Common myeloid progenitor, CD34-positive (primary cell): Measurements from ENCODE around the gene NDUFV1.
"Not testable (repeated sequence)": the region's sequence is repeated elsewhere in the genome, so short reads cannot be mapped to it uniquely, and the experiment has no call there.

Experiments used
- CTCF ChIA-PET: fragments of 350-600 bp; sonication (Branson Sonifier 250); formaldehyde crosslinking; loops from one replicate; lab custom pipeline; 2021; ENCODE audit warnings: antibody characterized with exemption; lab: Charles Lee
- POLR2A ChIA-PET: fragments of 350-600 bp; sonication (Branson Sonifier 250); formaldehyde crosslinking; loops from one replicate; lab custom pipeline; 2021; ENCODE audit warnings: antibody characterized with exemption; lab: Charles Lee
- DNase-seq, 3 donors: peaks; one replicate each; pipeline versions ENCODE4 v3.0.0 to v3.0.0-alpha.2; 2013
- H3K27ac ChIP-seq, 2 experiments: 1 replicate in 1 of 2; 2 replicates in 1 of 2; pipeline ENCODE4 v1.7.0; 2013; ENCODE audit warnings: inconsistent platforms in 2 of 2, low read length in 2 of 2, mild to moderate bottlenecking in 2 of 2, low read depth in 1 of 2, moderate library complexity in 1 of 2; ENCODE audit not compliant: severe bottlenecking in 2 of 2, insufficient read depth in 1 of 2, poor library complexity in 1 of 2
- H3K27me3 ChIP-seq, 5 experiments: replicated peaks in 2 of 5; 1 replicate in 3 of 5; 2 replicates in 2 of 5; pipeline versions ENCODE4 v1.6.1 to v1.7.0; 2013; ENCODE audit warnings: low read length in 4 of 5, mild to moderate bottlenecking in 2 of 5, moderate library complexity in 2 of 5, inconsistent platforms in 1 of 5; ENCODE audit not compliant: insufficient read depth in 5 of 5, control insufficient read depth in 4 of 5
- H3K36me3 ChIP-seq, 4 experiments: 1 replicate in 2 of 4; 2 replicates in 2 of 4; pipeline versions ENCODE4 v1.6.1 to v1.7.0; 2013; ENCODE audit warnings: low read length in 3 of 4, control low read depth in 1 of 4, mild to moderate bottlenecking in 1 of 4; ENCODE audit not compliant: control insufficient read depth in 4 of 4, insufficient read depth in 4 of 4
- H3K4me1 ChIP-seq, 4 experiments: 1 replicate in 3 of 4; 2 replicates in 1 of 4; pipeline versions ENCODE4 v1.6.1 to v1.7.1; 2013; ENCODE audit warnings: low read length in 3 of 4, mild to moderate bottlenecking in 3 of 4, control low read depth in 1 of 4, inconsistent platforms in 1 of 4, moderate library complexity in 1 of 4; ENCODE audit not compliant: control insufficient read depth in 4 of 4, insufficient read depth in 4 of 4; ENCODE audit errors: control extremely low read depth in 1 of 4
- H3K4me3 ChIP-seq, 7 experiments: 1 replicate in 4 of 7; 2 replicates in 3 of 7; pipeline versions ENCODE4 v1.5.1 to v1.7.0; 2013; ENCODE audit warnings: mild to moderate bottlenecking in 7 of 7, low read length in 6 of 7, moderate library complexity in 6 of 7, inconsistent platforms in 2 of 7, low read depth in 2 of 7, control low read depth in 1 of 7; ENCODE audit not compliant: insufficient read depth in 4 of 7, control insufficient read depth in 1 of 7; ENCODE audit errors: extremely low read depth in 1 of 7
- H3K9me3 ChIP-seq, 5 experiments: 1 replicate in 4 of 5; 2 replicates in 1 of 5; pipeline versions ENCODE4 v1.6.1 to v1.7.1; 2013; ENCODE audit warnings: low read length in 4 of 5, mild to moderate bottlenecking in 2 of 5, inconsistent platforms in 1 of 5, low read depth in 1 of 5, moderate library complexity in 1 of 5; ENCODE audit not compliant: control insufficient read depth in 4 of 5, insufficient read depth in 2 of 5; ENCODE audit errors: control extremely low read depth in 1 of 5
- WGBS: methylation state at CpG from one replicate; pipeline ENCODE4 v1.1.5; 2013; ENCODE audit not compliant: insufficient coverage; 5-methylcytosine and 5-hydroxymethylcytosine counted together

Gene NDUFV1

GRCh38 chr11:67601098-67601497 is 5.6 kb upstream of the NDUFV1 start:
- H3K27me3 ChIP-seq, result no peaks in the 10 kb centered on the region
- POLR2A ChIA-PET, result interaction anchor here (1.6 kb wide), 1 partner anchor 18 kb away, joined by 6 read pairs; the partner anchor contains the start of gene GSTP1
- peak overlapping the region in 2 of 7 experiments; percentile 62 to 63 for H3K4me3 ChIP-seq

DNA sequence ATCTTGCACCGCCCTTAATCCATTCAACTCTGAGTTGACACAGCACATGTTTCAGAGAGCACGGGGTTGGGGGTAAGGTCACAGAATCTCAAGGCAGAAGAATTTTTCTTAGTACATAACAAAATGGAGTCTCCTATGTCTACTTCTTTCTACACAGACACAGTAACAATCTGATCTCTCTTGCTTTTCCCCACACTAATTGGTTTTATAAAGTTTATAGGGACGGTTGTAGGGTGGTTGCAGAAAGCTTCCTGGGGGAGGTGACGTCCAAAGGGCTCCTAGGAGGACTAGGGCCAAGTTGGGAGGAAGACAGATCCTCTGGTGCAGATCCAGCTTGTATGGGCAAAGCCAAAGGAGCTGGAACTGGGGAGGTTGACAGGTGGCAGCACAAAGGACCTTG is 2.6 kb upstream of the NDUFV1 start:
- DNase-seq, H3K27ac ChIP-seq, H3K4me3 ChIP-seq, POLR2A ChIA-PET, H3K27me3 ChIP-seq, H3K9me3 ChIP-seq: not testable (repeated sequence)
- Histone ChIP-seq H3K36me3 (peaks cover 0 to 11% (median 1%) of the 10 kb centered on the region in 4 experiments), H3K4me1 (peaks cover 21 to 63% (median 39%) of the 10 kb centered on the region in 4 experiments)
- 100% methylated on average over 1 of the region's 4 CpGs for WGBS
- CTCF ChIA-PET, result interaction anchor here (0.8 to 0.9 kb wide), 2 partner anchors 10 kb away, joined by 3 read pairs; no protein-coding TSS in a partner anchor

More at GRCh38 chr11:67601098-67601497, 5.6 kb upstream of the NDUFV1 start:
- Histone ChIP-seq H3K4me1 (peaks cover 19 to 47% (median 27%) of the 10 kb centered on the region in 4 experiments), H3K36me3 (no peaks in the 10 kb centered on the region), H3K27ac (no peak overlapping the region), H3K9me3 (peaks cover 0 to 7% (median 3%) of the 10 kb centered on the region in 5 experiments)
- CTCF ChIA-PET, result interaction anchor here (1.3 to 3.4 kb wide), 2 partner anchors 13 to 17 kb away, joined by 6 to 15 read pairs; partner anchors contain the start of gene GSTP1
- no peak for DNase-seq
- 94% methylated on average over 6 of the region's 7 CpGs for WGBS

GRCh38 chr11:67604815-67605214 is 1.9 kb upstream of the NDUFV1 start:
- Histone ChIP-seq H3K36me3 (peaks cover 0 to 18% (median 5%) of the 10 kb centered on the region in 4 experiments), H3K9me3 (no peaks in the 10 kb centered on the region), H3K4me1 (peaks cover 19 to 56% (median 32%) of the 10 kb centered on the region in 4 experiments), H3K27ac (peak overlapping the region in 1 of 2 experiments; percentile 61), H3K4me3 (no peak overlapping the region), H3K27me3 (no peaks in the 10 kb centered on the region)
- no peak for DNase-seq
- CTCF ChIA-PET, result interaction anchor here (0.9 kb wide), 1 partner anchor 11 kb away, joined by 3 read pairs; no protein-coding TSS in a partner anchor
- WGBS, result 94% methylated on average over 2 of the region's 2 CpGs
- POLR2A ChIA-PET, result no interaction called here

DNA sequence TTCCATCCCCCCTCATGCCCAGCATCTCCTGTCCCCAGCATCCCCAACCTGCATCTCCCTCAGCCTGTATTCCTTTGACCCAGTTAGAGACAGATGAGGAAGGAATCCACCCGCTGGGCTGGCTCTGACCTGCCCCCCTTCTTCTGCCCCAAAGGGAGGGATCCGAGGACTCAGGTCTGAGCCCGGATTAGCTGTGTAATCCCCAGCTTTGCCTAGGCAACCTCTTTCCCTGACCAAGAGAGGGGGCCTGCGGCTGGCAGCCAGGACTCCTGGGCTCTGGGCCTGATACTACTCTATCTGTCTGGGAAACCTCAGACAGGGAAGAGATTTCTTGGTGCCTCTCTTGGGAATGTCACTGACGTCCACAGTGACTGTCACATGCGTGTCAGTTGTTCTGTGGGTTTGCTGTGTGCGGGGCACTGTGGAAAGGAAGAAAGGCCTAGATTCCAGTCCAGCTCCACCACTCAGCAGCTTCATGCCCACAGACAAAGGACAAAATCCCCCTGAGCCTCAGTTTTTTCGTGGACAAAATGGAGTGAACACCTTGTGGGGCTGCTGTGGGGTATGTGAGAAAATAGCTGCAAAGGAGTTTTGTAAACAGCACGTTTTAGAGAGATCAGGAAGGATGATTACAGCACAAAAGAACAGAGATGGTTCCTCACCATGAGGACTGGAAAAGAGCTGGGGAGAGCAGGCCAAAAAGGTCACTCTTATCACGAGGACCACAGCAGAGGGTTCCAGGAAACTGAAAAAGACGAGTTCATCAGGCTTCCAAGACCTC is 1.3 kb upstream of the NDUFV1 start:
- no peak overlapping the region for H3K4me3 ChIP-seq
- no peaks in the 10 kb centered on the region for H3K9me3 ChIP-seq
- ChIA-PET CTCF (interaction anchor here (0.6 to 1.4 kb wide), 6 partner anchors 13 to 58 kb away, joined by 3 to 5 read pairs (median 4); partner anchors contain the start of gene GSTP1), POLR2A (no interaction called here)
- 89% methylated on average over 7 of the region's 11 CpGs for WGBS
- no peaks in the 10 kb centered on the region for H3K27me3 ChIP-seq
- H3K27ac ChIP-seq, result peak overlapping the region in 1 of 2 experiments; percentile 61
- H3K36me3 ChIP-seq, result peaks cover 0 to 24% (median 9%) of the 10 kb centered on the region in 4 experiments
- DNase-seq, result no peak
- peaks cover 14 to 50% (median 27%) of the 10 kb centered on the region in 4 experiments for H3K4me1 ChIP-seq

DNA sequence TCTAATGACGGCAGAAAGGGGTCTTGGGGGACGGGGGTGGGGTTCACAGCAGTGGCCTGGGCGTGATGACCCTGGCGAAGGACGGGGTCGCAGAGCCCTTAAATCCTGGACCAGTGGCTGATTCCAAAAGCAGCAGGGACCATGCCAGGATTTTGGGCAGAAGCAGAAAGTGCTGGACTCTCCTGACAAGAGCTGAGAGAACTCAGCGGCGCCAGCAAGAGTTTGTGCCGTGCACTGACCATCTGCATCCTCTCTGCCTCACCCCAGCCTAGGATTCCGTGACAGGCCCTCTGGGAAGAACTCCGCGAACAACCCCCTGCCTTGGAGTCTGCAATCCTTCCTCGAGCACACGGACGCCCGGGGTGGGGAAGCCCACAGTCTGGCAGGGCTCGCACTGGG is 644 bp upstream of the NDUFV1 start:
- H3K27ac ChIP-seq, result peak overlapping the region in 1 of 2 experiments; percentile 61
- peaks cover 0 to 30% (median 14%) of the 10 kb centered on the region in 4 experiments for H3K36me3 ChIP-seq
- H3K27me3 ChIP-seq, result no peaks in the 10 kb centered on the region
- no peaks in the 10 kb centered on the region for H3K9me3 ChIP-seq
- H3K4me1 ChIP-seq, result peaks cover 8 to 44% (median 20%) of the 10 kb centered on the region in 4 experiments
- POLR2A ChIA-PET, result no interaction called here
- no peak for DNase-seq
- H3K4me3 ChIP-seq, result peak overlapping the region in 6 of 7 experiments; percentile 89 to 98 (median 90)
- CTCF ChIA-PET, result interaction anchor here (0.9 to 1.4 kb wide), 5 partner anchors 14 to 59 kb away, joined by 3 to 5 read pairs (median 4); partner anchors contain the start of gene GSTP1
- WGBS, result 59% methylated on average over 14 of the region's 17 CpGs

GRCh38 chr11:67607507-67607906 is 771 bp downstream of the NDUFV1 start:
- 63% methylated on average over 6 of the region's 9 CpGs for WGBS
- H3K4me3 ChIP-seq, result peak overlapping the region; percentile 87 to 98 (median 90)
- H3K4me1 ChIP-seq, result peaks cover 2 to 33% (median 17%) of the 10 kb centered on the region in 4 experiments
- H3K27me3 ChIP-seq, result no peaks in the 10 kb centered on the region
- no peaks in the 10 kb centered on the region for H3K9me3 ChIP-seq
- POLR2A ChIA-PET, result no interaction called here
- CTCF ChIA-PET, result interaction anchor here (0.8 to 2.4 kb wide), 5 partner anchors 25 to 39 kb away, joined by 3 to 9 read pairs (median 4); partner anchors contain the start of gene GSTP1
- no peak for DNase-seq
- peak overlapping the region; percentile 55 to 85 for H3K27ac ChIP-seq
- H3K36me3 ChIP-seq, result peaks cover 2 to 45% (median 25%) of the 10 kb centered on the region in 4 experiments
